NCI-H1417 (cell line): Measurements from ENCODE around the gene DENND1B.
A peak's percentile ranks its signal among the peaks of the same experiment; 100 is the strongest.

Experiments
- DNase-seq, 3 experiments: peaks; one replicate each; lab custom pipeline; 2025; lab: John Stamatoyannopoulos, UW

The DENND1B gene, protein sequence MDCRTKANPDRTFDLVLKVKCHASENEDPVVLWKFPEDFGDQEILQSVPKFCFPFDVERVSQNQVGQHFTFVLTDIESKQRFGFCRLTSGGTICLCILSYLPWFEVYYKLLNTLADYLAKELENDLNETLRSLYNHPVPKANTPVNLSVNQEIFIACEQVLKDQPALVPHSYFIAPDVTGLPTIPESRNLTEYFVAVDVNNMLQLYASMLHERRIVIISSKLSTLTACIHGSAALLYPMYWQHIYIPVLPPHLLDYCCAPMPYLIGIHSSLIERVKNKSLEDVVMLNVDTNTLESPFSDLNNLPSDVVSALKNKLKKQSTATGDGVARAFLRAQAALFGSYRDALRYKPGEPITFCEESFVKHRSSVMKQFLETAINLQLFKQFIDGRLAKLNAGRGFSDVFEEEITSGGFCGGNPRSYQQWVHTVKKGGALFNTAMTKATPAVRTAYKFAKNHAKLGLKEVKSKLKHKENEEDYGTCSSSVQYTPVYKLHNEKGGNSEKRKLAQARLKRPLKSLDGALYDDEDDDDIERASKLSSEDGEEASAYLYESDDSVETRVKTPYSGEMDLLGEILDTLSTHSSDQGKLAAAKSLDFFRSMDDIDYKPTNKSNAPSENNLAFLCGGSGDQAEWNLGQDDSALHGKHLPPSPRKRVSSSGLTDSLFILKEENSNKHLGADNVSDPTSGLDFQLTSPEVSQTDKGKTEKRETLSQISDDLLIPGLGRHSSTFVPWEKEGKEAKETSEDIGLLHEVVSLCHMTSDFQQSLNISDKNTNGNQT

DNA sequence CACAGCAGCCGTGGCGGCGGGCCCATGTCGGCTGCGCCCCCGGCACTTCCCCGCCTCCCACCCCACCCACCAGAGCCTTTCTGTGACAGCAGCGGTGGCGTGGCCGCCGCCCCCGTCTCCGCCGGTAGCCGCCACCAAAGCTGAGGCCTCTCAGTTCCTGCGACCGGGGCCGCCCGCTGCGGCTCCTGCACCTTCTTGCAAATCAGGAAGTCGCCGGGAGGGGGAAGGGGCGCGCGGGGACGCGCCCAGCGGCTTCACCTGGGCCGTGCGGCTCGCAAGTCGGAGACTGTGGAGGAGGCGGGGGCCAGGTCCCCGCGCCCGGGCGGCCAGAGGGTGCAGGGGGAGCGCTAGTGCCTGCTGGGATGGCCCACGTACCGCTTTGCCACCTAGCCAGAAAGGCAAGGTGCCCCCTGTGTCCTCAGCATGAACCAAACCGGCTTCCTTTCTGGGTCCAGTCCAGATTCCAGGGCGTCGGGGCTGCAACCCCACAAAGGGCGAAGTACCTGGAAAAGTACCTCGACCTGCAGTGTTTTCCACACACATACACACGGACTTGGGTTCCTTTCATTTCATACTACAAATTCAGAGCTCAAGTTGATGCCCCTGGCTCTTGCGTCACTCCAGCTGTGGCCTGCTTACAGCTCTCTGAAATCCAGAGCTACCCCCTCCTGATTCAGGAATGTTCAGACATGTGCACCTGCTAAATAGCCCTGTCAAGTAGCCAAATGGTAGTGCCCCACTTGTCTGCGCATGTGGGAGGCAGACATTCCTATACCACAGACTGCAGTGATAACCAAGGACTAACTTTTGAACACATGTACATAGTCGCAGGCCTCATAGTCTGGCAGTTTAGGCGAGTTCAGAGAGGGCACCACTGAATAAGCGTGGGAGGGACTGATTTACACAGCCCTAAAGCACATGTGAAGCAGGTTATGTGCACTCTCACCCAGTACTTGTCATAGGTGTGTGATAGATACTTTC, at the start of gene DENND1B:
TSS of gene DENND1B (minus strand) at position 199 of the 981 bp plus-strand sequence. CDS start 325 bp downstream, outside the sequence.
- DNase-seq = peak; percentile 52 to 89 (median 87)

DNA sequence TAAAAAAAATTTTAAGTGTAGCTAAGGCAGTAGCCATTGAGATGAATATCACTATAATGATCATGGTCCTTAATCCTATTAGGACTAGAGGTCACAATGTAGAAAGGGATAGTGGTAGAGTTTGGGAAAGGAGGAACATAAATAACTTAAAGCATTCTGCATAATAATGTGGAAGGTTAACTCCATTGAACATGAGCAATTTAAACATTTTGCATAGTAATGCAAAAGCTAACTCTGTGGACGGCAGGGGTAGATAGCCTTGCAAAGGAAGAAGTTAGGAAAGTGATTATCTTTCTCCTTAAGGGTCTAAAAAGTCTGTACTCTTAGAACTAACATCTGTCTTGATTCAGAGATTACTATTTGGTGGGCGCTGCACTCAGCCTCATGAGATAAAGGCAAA, 39.0 kb upstream of the DENND1B start:
- DNase-seq = no peak

DNA sequence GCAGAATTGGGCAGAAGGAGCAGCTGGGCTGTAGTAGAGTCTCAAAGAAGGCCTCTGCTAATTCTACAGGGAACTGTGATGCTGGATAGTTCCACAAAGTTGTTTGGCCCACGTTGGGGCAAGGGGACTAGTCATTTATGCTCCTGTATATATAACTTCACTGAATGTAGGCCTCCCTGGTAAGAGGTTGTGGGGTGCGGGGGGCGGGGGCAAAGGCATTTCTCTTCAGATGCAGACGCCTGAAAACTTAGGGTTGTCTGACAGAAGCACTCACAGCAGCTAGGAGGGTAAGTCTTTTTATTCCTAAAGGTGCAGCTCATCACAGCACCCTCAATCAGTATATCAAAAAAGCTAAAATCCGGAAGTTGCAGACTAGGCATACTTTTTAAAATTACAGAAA, 38.5 kb upstream of the DENND1B start:
- no peak for DNase-seq

DNA sequence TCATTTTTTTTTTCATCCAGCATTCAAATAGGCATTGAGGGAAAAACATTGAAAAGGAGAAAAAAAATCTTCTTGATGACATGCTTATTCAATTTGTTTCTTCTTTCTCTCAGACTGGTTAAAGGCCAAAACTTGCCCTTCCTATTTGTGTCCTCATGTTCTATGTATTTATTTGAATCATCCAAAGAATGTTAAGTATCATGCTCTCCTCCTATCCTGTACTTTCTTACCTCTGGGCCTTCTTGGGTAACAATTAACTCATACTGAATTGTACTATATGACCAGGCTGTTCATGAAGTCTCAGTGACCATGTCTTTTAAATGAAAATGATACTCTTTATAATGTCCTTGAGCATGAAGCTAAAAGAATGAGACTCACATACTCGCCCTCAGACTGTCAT, 36.5 kb upstream of the DENND1B start:
- no peak for DNase-seq

DNA sequence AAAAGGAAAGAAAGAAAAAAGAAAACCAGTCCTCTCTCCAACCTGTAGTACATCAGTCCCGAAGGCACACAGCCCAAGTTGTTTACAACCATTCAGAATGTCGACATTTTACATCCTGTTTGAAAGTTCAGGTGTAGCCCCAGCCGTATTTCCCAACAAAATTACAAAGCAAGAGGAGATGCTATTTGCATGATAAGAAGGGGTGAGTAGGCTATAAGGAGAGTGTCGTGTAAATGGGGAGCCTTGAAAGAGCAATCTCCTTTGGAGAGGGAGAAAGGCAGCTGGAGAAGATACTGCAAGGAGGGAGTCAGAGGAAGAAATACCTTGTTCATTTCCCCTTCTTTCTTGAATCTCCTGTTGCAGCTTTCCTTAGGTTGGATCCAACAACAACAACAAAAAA, 35.5 kb upstream of the DENND1B start:
- DNase-seq = no peak

DNA sequence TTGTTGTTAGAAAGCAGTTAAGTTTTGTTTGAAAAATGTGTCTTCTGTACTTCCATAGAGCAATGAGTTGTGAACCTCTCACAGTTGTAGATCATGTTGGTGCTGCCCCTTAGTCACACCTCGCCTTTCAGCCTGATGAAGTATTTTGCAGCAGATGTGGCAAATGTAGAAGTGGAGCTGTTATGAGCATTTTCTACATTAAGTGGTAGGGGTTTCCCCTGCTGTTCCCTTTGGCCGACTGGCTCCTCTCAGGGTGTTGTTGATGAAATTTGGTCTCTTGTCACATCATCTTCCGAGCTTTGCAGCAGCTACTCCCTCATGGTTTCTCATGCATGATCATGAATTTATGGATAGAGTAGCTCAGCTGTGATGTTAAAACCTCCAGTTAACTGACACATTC, 33.6 kb upstream of the DENND1B start:
- DNase-seq = no peak

DNA sequence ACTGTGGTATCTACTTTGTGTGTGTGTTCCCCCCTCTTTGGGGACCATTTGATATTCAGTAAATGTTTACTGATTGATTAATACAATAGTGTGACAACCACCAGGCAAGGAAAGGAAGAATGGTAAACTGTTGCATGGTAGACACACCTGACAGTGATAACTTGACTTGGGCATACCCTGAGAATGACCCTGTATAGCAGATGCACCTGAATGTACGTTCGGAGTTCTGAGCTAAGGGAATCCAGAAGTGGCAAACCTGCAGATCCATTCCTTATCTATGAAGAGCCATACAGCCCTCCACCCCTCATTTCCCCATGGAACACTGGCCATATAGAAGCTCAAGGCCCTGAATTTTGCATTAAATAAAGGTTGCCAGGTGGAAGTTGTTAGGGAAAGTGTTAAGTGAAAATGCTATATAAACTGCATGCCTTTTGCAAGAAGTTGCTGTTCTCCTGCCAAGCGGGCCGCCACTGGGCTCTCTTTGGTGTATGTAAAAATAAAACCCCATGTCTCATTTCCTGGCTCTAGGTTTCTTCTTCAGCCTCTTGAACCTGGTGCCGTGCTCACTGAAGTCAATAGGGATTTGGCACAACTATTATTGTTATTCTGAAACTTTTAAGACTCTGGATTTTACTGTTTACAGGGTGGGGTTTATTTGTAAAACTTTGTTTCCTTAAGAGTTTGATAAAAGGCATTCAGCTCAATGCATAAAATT, 32.6 kb upstream of the DENND1B start:
- no peak for DNase-seq

DNA sequence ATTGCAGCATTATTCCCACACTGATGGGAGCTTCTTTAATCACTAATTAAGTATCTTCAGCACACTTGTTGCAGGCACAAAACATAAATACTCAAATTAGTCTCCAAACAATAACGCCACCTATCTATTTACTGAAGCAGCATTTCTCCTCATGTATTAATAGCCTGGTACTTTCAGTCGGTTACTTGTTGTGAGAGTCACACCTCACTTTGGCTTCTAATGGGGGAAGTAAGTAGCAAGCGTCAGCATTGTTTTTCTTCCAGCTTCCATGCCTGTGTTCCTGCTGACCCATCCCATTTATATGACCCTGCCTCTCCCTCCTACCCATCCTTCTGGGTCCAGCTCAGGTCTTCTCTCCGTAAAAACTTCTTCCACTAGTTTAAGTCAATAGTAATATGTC, 31.9 kb upstream of the DENND1B start:
- no peak for DNase-seq

DNA sequence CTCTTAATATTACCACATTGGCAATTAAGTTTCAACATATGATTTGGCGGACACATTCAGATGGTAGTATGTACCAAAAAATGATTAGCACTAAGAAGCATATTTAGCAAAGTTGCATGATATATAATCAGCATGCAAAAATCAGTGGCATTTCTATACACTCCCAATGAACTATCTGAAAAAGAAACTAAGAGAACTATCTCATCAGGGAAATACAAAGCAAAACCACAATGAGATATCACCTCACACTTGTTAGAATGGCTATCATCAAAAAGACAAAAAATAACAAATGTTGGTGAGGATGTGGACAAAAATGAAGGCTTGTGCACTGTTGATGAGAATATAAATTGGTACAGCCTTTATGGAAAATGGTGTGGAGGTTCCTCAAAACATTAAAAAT, 31.4 kb upstream of the DENND1B start:
- DNase-seq = no peak

DNA sequence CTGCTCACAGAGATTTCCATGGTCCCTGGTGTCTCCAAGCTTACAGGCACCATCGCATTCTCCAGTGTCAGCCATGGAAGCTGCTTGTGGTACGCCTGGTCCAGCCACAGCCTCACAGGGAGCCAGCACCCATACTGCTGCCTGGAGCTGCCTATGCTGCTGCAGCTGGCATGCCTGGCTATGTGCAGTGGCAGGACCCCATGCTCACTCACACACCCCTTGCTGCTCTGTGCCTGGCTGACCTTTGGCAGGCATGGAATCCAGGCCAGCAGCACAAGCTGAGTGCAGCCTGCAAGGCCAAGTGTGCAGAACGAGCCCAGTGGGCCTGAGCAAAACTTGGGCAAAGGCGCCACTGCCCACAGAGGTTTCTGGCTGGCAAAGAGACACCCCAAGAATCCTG, 26.4 kb upstream of the DENND1B start:
- DNase-seq = no peak

DNA sequence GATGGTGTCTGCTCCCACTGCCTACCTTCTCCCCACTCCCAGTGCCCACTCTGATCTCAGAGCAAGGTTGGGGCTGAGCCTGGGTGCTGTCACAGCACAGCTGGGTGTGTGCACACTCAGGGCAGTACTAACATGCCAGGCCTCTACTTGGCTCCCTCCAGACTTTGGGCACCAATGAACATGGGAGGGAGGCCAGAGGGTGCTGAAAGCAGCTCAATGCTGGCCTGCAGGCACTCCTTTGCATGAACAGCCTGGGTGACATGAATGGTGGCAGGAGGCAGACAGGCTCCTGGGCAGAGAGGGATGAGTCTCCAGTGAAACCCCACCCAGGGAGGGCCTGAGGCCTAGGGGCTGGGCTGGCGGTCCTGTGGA, 25.8 kb upstream of the DENND1B start:
- no peak for DNase-seq

DNA sequence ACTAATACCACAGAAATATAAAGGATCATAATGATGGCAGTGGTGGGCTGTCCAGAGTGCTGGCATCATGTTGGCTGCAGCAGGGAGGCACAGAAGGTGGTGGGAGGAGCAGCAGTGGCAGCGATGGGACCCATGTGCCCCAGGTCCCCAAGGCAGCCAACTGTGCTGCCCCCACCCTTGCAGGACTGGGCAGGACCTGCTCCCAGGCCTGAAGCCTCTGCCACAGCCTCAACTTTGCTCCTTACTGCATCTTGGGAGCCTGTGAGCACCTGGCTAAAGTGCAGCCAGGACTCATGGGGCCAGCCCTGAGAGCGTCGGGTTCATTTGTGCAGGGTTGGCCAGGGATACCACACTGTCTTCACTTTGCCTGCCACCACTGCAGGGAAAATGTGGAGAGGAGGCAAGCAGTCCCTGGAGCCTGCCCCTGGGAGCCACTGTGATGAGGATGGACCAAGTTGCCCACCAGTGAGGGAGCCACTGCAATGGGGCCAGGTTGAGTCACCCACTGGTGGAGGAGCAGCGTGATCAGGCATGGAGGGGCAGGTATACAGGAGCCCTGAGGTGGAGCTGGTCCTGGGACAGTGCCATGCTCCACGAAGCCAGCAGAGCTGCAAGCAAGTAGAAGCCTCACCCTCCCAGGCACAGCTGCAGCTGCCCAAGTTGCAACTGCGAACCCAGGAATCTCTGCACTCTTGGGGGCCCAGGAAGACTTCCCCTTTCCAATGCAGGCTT, 25.3 kb upstream of the DENND1B start:
- DNase-seq = no peak

DNA sequence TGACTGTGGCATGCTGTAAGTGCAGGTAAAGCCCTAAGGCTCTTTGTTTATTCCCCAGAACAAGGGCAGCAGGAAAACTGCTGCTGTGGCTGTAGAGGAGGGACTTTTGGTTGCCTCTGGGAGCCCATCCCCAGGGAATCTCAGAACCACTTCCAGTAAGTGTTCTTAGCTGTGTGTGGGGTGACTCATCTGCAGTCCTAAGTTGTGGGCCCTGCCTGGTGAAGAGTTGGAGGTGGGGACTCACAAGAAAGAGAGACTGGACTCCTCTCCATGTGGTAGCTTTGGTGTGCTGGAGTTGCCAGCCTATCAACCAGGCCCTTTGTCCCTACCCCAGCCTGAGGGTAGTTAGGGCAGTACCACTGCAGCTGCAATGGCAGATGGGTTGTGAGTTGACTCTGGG, 24.0 kb upstream of the DENND1B start:
- no peak for DNase-seq

DNA sequence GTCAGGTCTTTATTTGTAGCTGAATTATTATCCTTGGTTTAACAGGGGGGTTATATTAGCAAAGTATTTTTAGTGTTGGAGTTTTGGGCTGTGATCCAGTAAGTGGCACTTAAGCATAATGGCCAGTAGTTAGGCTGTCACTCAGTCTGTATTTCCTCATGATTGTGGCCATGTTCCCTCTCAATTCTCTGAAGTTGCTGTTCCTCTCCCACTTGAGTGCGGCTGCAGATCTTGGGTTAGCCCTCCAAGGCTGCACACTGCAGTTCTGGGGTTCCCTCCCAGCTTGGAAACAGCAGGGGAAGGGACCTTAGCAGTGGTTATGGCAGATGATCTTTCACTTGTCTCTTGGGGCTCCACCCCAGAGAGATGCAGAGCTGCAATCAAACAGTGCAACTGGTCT, 23.2 kb upstream of the DENND1B start:
- DNase-seq = peak in 2 of 3 experiments; percentile 7 to 63

DNA sequence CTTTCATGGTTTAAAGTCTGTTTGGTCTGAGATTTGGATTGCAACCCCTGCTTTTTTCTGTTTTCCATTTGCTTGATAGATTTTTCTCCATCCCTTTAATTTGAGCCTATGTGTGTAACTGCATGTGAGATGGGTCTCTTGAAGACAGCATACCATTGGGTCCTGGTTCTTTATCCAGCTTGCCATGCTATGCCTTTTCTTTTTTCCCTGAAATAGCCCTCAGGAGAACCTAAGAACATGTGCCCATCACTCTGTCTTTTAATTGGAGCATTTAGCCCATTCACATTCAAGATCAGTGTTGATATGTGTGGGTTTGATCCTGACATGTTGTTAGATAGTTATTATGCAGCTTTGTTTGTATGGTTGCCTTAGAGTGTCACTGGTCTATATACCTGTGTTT, 21.7 kb upstream of the DENND1B start:
- no peak for DNase-seq

DNA sequence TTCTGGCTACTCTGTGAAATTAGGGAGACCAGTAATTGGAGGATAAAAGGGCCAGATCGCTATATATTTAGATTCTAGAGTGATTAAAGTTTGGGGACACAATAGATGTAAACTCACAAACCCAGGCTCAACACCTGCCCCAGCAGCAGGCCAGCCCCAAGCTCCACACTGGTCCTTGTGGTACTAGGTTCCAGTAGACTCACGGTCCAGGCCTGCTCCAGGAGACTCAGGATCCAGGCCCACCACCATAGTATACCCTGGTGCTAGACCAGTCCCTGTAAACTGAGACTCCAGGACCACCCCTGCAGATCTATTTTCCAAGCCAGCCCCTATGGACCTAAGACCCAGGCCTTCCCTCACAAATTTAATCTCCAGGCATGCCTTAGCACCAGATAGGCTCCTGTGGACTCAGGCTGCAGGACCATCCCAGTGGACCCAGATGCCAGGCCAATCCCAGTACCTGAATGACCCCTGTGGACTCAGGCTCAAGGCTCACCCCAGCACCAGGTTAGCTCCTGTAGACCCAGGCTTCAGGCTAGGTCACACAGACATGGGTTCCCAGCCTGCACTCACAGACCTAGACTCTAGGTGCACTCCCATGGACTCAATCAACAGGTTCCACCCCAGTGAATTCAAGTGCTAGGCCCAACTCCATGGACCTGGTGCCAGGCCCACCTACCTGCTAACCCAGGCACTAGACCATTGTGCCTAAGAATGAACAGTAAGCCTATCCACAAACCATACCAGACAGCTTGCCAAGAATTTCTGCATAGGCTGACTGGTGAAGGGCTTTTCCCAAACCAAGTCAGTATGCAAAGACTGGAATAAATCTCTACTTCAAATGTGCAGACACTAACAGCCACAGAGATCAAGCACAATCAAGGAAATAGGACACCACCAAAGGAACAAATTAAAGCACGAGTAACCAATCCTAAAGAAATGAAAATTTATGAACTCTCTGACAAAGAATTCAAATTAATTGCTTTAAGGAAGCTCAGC, 13.8 kb upstream of the DENND1B start:
- no peak for DNase-seq

DNA sequence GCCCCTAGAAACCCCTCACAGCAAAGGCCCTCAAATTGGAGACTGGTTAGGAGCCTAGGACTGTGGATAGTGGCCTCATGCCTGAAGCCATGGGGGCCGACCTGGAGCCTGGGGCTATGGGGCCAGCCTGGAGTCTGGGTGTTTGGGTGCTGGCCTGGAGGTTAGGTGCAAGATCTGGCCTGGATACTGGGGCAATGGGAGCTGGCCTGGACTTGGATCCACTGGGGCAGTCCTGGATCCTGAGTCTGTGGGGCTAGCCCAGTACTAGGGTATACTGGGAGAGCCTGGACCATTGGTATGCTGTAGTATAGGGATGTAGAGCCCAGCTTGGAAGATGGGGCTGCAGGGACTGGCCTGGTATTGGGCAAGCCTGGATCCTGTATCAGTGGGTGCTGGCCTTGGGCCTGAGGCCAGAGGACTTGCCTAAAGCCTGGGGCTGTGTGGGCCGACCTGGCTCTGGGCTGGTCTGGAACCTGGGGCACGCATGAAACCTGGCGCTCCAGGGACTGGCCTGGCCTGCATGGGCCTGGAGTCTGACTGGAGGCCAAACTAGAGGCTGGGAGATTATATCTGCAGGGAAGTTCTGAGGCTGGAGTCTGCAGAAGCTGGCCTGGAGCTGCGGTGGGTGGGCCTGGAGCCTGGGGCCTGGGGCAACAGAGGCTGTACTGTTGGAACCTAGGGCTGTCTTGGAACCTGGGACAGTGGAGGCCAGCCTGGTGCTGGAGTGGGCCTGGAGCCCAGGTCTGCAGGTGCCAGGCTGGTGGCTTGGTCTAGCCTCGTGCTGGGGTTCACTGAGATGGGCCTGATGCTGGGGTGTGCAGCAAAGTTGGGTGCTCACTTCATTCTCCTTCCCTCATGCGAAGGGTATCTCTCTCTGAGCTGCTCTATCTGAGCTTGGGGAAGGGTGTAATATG, 12.6 kb upstream of the DENND1B start:
- DNase-seq = no peak

DNA sequence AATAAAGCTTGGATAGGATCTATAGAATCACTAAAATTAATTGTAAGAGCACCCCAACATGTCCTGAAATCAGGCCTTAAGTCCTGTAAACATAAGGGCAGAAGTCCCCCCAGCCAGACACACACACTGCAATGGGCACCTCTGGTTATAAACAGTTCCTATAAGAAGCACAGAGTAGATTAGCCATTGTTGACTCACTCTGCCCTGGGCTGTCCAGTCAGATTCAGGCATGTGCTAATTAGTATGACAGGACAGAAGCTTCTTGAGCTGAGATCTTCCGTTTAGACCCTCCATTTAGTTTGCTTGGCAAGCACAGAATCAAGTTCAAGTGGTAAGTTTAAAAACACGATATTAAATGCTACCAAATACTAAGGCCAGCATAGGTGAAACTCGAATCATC, 11.8 kb upstream of the DENND1B start:
- no peak for DNase-seq

DNA sequence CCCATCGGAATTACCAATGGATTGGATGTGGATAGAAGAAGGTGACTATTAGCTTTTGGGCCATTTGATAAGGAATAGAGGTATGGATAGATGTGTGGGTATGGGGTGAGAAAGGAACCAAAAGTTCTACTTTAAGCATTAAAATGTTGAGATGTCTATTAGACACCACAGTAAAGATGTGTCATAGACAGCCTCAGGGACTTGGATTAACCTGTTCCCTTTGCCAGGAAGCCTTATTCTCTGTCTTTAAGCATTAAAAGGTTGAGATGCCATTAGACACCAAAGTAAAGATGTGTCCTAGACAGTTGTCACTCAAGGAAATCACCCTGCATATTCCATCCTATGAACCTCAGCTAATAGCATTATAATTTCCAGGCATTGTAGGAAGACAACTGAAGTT, 11.0 kb upstream of the DENND1B start:
- DNase-seq = no peak
